Measurements from ENCODE around the gene PTCD1.

GRCh38 chr7:99404235-99404976, 34.2 kb downstream of the PTCD1 start:
- no peak for TF ChIP-seq EZH2 (IDR thresholded peaks at IDR 0.05; ENCODE audit: insufficient read depth, poor library complexity, severe bottlenecking)
- no peak for TF ChIP-seq EZH2phosphoT487 (IDR thresholded peaks at IDR 0.05; ENCODE audit: insufficient read depth, low read depth)

Measured in GM23248 (cell line).